Ishikawa (cell line): Measurements from ENCODE around the gene CUL4B.

Source experiments
- CEBPB ChIP-seq: IDR thresholded peaks from 2 replicates; pipeline ENCODE4 v1.6.1; 2012
- CREB1 ChIP-seq: IDR thresholded peaks from 2 replicates; pipeline ENCODE4 v1.6.1; 2012; ENCODE audit warnings: low read depth
- EGR1 ChIP-seq: IDR thresholded peaks from 2 replicates; pipeline ENCODE4 v1.6.1; 2012
- EP300 ChIP-seq: IDR thresholded peaks from 2 replicates; pipeline ENCODE4 v1.6.1; 2012; ENCODE audit warnings: borderline replicate concordance
- MAX ChIP-seq: IDR thresholded peaks from 2 replicates; pipeline ENCODE4 v1.6.1; 2012
- NFIC ChIP-seq: IDR thresholded peaks from 2 replicates; pipeline ENCODE4 v1.6.1; 2012
- REST ChIP-seq: IDR thresholded peaks from 2 replicates; pipeline ENCODE4 v1.6.1; 2012; ENCODE audit warnings: low read depth, mild to moderate bottlenecking
- TAF1 ChIP-seq: IDR thresholded peaks from 2 replicates; pipeline ENCODE4 v1.6.1; 2012; ENCODE audit warnings: low read depth, mild to moderate bottlenecking
- TCF12 ChIP-seq: IDR thresholded peaks from 2 replicates; pipeline ENCODE4 v1.6.1; 2012; ENCODE audit warnings: low read depth
- TEAD4 ChIP-seq: IDR thresholded peaks from 2 replicates; pipeline ENCODE4 v1.6.1; 2012
- TF ChIP-seq, protein P1 (sequence below): IDR thresholded peaks from 2 replicates; pipeline ENCODE4 v1.6.1; 2012

GRCh38 chrX:120534413-120535205 is 26.2 kb downstream of the CUL4B start:
- TF ChIP-seq NFIC (no peak), TAF1 (no peak), EP300 (no peak), MAX (no peak), REST (no peak), CREB1 (no peak), EGR1 (no peak), TEAD4 (no peak), TCF12 (no peak), CEBPB (no peak)
- TF ChIP-seq, protein P1, sequence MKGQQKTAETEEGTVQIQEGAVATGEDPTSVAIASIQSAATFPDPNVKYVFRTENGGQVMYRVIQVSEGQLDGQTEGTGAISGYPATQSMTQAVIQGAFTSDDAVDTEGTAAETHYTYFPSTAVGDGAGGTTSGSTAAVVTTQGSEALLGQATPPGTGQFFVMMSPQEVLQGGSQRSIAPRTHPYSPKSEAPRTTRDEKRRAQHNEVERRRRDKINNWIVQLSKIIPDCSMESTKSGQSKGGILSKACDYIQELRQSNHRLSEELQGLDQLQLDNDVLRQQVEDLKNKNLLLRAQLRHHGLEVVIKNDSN, result no peak
